ENCODE results near the gene CHADL. TPM values are rescaled to one million over a fixed set of nuclear protein-coding genes. Genes with fewer than 3 reads are reported as not detected.

Gene CHADL
- total and polyA plus RNA-seq, 12 donors: 0.15 to 21.9 (median 3.4) TPM

DNA sequence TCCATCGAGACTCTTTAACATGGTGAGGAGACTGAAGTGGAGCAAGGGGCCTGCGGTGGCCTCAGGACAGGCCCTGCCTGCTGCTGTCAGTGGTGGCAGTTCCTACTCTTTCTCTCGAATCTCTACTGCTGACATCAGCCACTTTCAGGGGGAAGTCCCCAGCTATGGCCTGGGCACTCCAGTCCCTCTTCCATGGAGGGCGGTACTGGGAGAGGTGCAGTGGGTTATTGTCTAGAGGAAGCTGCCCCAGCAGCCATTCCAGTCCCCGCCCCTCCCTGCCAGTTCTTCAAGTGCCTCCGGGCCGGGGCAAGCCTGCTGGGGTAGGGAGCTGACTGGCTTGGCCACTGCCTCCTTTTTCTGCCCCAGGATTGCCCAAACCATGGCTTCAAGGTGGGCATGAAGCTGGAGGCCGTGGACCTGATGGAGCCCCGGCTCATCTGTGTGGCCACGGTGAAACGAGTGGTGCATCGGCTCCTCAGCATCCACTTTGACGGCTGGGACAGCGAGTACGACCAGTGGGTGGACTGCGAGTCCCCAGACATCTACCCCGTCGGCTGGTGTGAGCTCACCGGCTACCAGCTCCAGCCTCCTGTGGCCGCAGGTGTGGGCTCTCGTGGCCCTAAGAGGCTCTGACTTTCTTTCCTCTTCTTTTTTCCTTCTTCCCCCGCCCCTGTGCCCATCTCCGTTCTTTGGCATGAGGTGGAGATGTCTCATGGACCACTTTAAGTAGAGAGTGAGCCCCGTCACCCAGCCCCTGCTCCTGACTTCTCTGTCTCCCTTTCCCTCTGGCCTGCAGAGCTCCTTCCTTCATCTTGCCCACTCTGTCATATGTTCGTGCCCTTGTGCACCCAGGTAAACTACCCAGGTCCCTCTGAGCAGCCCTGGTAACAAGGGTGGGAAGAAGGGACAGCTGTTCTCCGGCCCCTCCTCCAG, 13.7 kb downstream of the CHADL start:
- Histone ChIP-seq H3K4me1 (replicated peaks in 1 of 2) (no peaks in the 10 kb centered on the region), H3K9me3 (replicated peaks in 1 of 3) (no peaks in the 10 kb centered on the region), H3K27me3 (no peaks in the 10 kb centered on the region), H3K27ac (no peak overlapping the region), H3K4me3 (no peak overlapping the region), H3K36me3 (replicated peaks in 1 of 2) (peaks cover 0 to 61% of the 10 kb centered on the region in 2 donors)
- intact Hi-C loops (cut with DNase I): no loop called here
- 91 to 96% (median 95%) methylated on average over 14 to 26 of the region's 26 CpGs for WGBS, 4 donors
- DNase-seq: peak in 2 of 7 donors; percentile 52
- TF ChIP-seq, protein P1, sequence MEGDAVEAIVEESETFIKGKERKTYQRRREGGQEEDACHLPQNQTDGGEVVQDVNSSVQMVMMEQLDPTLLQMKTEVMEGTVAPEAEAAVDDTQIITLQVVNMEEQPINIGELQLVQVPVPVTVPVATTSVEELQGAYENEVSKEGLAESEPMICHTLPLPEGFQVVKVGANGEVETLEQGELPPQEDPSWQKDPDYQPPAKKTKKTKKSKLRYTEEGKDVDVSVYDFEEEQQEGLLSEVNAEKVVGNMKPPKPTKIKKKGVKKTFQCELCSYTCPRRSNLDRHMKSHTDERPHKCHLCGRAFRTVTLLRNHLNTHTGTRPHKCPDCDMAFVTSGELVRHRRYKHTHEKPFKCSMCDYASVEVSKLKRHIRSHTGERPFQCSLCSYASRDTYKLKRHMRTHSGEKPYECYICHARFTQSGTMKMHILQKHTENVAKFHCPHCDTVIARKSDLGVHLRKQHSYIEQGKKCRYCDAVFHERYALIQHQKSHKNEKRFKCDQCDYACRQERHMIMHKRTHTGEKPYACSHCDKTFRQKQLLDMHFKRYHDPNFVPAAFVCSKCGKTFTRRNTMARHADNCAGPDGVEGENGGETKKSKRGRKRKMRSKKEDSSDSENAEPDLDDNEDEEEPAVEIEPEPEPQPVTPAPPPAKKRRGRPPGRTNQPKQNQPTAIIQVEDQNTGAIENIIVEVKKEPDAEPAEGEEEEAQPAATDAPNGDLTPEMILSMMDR (IDR thresholded peaks at IDR 0.05): no peak
- TF ChIP-seq POLR2A (IDR thresholded peaks at IDR 0.05): no peak

DNA sequence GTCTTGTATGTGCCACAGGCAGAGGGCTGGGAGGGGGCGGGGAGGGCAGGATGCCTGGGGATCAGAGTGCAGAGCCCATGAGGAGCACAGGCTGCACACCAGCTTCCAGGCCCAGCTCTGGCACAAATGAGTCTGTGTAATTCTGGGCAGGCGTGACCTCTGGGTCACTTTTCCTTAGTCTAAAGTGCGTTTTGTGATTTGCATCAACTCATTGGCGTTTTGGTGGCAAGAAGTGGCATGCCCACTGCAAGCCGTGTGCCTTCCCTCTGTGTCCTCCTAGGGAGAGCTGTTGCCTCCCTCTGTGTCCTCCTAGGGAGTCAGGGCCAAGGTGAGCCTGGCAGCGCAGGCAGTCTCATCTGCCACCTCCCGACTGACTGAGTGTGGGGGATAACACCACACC, 17.2 kb downstream of the CHADL start:
- WGBS, 4 donors: 73 to 87% (median 79%) methylated on average over 5 to 7 of the region's 7 CpGs
- Histone ChIP-seq H3K4me1 (replicated peaks in 1 of 2) (no peaks in the 10 kb centered on the region), H3K27ac (peak overlapping the region in 1 of 5 donors; percentile 34), H3K9me3 (replicated peaks in 1 of 3) (no peaks in the 10 kb centered on the region), H3K36me3 (replicated peaks in 1 of 2) (peaks cover 0 to 80% of the 10 kb centered on the region in 2 donors), H3K4me3 (no peak overlapping the region), H3K27me3 (no peaks in the 10 kb centered on the region)
- intact Hi-C loops (cut with DNase I): no loop called here
- no peak for DNase-seq
- TF ChIP-seq, protein P1 (IDR thresholded peaks at IDR 0.05): no peak
- no peak for TF ChIP-seq POLR2A (IDR thresholded peaks at IDR 0.05)

DNA sequence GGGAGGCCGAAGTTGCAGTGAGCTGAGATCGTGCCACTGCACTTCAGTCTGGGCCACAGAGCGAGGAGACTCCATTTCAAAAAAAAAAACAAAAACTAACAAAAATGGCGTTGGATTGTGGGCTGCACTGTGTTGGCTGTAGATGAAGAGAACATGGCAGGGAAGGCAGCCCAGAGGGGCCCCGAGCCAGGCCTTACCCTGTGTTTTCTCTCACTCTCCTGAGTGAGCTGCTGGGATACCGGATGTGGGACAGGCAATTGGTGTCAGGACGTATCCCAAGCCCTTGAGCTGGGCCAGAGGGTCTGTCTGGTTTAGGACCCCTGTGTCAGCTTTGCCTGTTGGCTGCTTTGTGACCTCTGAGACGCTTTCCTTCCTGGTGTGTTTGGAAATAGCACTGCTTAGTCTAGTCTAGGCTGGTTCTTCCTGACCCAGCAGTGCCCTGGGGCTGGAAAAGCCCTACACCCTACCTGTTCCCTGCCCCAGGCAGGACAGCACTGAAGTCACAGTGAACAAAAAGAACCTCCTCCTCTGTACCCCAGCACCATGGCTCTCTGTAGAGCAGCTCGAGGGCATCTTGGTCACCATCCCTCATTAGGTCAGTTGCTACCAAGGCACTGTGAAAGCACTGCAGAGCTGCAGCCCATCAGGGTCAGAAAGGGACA, 17.8 kb downstream of the CHADL start:
- Histone ChIP-seq H3K27ac (no peak overlapping the region), H3K4me3 (no peak overlapping the region), H3K36me3 (replicated peaks in 1 of 2) (peaks cover 0 to 77% of the 10 kb centered on the region in 2 donors), H3K4me1 (replicated peaks in 1 of 2) (peaks cover 0 to 2% of the 10 kb centered on the region in 2 donors), H3K27me3 (no peaks in the 10 kb centered on the region), H3K9me3 (replicated peaks in 1 of 3) (no peaks in the 10 kb centered on the region)
- intact Hi-C loops (cut with DNase I): no loop called here
- WGBS, 4 donors: 79 to 90% (median 86%) methylated on average over 7 to 9 of the region's 9 CpGs
- DNase-seq: no peak
- TF ChIP-seq, protein P1 (IDR thresholded peaks at IDR 0.05): no peak
- TF ChIP-seq POLR2A (IDR thresholded peaks at IDR 0.05): no peak

DNA sequence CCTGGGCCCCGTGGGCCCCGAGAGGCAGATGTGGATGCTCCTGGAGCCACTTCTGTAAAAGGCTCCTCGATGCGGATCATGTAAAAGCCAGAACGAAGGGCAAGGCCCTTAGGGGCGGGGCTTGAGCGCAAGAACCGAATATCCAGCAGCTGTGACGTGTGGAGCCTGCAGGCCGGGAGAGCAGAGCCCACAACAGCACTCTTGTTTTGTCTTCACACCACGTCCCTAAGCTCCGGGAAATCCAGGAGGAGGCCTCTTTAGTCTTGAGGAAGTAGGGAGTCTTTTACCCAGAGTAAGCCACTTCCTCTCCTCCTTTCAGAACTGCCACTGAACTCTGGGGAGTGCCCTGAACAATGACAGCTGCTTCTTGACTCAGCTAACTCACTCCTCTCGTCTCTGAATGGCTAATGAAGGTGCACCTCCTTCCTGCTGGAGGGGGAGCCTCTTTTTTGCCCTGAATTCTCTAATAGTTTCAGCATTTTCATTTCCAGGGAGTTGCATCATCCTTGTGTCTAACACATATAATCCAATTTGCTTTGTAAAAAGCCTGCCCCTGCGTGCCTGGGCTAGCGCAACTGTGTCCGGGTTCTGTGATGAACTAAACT, 23.1 kb downstream of the CHADL start:
- Histone ChIP-seq H3K4me3 (no peak overlapping the region), H3K36me3 (replicated peaks in 1 of 2) (peaks cover 0 to 43% of the 10 kb centered on the region in 2 donors)

More for the DNA sequence above, 23.1 kb downstream of the CHADL start:
- intact Hi-C loops (cut with DNase I): no loop called here
- H3K27me3 ChIP-seq: no peaks in the 10 kb centered on the region
- DNase-seq: peak in 5 of 7 donors; percentile 52 to 84 (median 56)
- H3K27ac ChIP-seq: peak overlapping the region in 4 of 5 donors; percentile 41 to 84 (median 66)
- TF ChIP-seq, protein P1 (IDR thresholded peaks at IDR 0.05): no peak
- no peak for TF ChIP-seq POLR2A (IDR thresholded peaks at IDR 0.05)
- no peaks in the 10 kb centered on the region for H3K9me3 ChIP-seq (replicated peaks in 1 of 3)
- WGBS, 4 donors: 56 to 68% (median 62%) methylated on average over 16 of the region's 16 CpGs
- peaks cover 0 to 16% of the 10 kb centered on the region in 2 donors for H3K4me1 ChIP-seq (replicated peaks in 1 of 2)

All from adrenal gland (tissue), 12 donors.